Upper lobe of left lung (tissue), 4 donors: ENCODE results near the gene B3GALT5.

Source experiments
- EP300 ChIP-seq, 4 donors: sonication (generic); formaldehyde crosslinking; IDR thresholded peaks; one replicate each; pipeline ENCODE4 v1.5.1; 2017; ENCODE audit warnings: antibody characterized with exemption in 4 of 4, control low read depth in 2 of 4
- POLR2A ChIP-seq, 4 donors: fragments of 450-650 bp; IDR thresholded peaks; one replicate each; pipeline ENCODE4 v1.5.1; 2016 to 2017; ENCODE audit warnings: antibody characterized with exemption in 4 of 4, mild to moderate bottlenecking in 2 of 4
- POLR2AphosphoS5 ChIP-seq, 2 donors: sonication (generic); formaldehyde crosslinking; IDR thresholded peaks; one replicate each; pipeline ENCODE4 v1.5.1; 2017; ENCODE audit warnings: antibody characterized with exemption in 2 of 2
- TF ChIP-seq, protein P1 (sequence below), 6 experiments: fragments of 450-650 bp in 4 of 6; fragments of 200-600 bp in 2 of 6; sonication (generic) in 2 of 6; IDR thresholded peaks; one replicate each; pipeline ENCODE4 v1.5.1; 2016 to 2019; ENCODE audit warnings: antibody characterized with exemption in 6 of 6

GRCh38 chr21:39602793-39603192 lies 9.9 kb upstream of the B3GALT5 start:
- TF ChIP-seq, protein P1, sequence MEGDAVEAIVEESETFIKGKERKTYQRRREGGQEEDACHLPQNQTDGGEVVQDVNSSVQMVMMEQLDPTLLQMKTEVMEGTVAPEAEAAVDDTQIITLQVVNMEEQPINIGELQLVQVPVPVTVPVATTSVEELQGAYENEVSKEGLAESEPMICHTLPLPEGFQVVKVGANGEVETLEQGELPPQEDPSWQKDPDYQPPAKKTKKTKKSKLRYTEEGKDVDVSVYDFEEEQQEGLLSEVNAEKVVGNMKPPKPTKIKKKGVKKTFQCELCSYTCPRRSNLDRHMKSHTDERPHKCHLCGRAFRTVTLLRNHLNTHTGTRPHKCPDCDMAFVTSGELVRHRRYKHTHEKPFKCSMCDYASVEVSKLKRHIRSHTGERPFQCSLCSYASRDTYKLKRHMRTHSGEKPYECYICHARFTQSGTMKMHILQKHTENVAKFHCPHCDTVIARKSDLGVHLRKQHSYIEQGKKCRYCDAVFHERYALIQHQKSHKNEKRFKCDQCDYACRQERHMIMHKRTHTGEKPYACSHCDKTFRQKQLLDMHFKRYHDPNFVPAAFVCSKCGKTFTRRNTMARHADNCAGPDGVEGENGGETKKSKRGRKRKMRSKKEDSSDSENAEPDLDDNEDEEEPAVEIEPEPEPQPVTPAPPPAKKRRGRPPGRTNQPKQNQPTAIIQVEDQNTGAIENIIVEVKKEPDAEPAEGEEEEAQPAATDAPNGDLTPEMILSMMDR (IDR thresholded peaks at IDR 0.05) = no peak
- TF ChIP-seq POLR2A (IDR thresholded peaks at IDR 0.05) (no peak), POLR2AphosphoS5 (IDR thresholded peaks at IDR 0.05) (no peak), EP300 (IDR thresholded peaks at IDR 0.05) (no peak)
